Hindlimb muscle (tissue), 1 donor: ENCODE results near the gene MRGPRD. TPM values are rescaled to one million over a fixed set of nuclear protein-coding genes. Genes with fewer than 3 reads are reported as not detected.
A peak's percentile ranks its signal among the peaks of the same experiment; 100 is the strongest.
"Not testable (repeated sequence)": the region's sequence is repeated elsewhere in the genome, so short reads cannot be mapped to it uniquely, and the experiment has no call there.

Experiments
- DNase-seq: peaks from one replicate; pipeline ENCODE4 v3.0.0-alpha.2; 2013
- polyA plus RNA-seq: library from polyadenylated mRNA; unstranded; fragments of 120-200 nt; gene quantifications from one replicate; pipeline ENCODE4 v1.2.1, GENCODE V29; 2013; ENCODE audit not compliant: insufficient read length

The MRGPRD gene
- polyA plus RNA-seq, 1 donor, result not detected

- no peak for DNase-seq
Measured at GRCh38 chr11:69005631-69006368, 25.0 kb upstream of the MRGPRD start.

DNA sequence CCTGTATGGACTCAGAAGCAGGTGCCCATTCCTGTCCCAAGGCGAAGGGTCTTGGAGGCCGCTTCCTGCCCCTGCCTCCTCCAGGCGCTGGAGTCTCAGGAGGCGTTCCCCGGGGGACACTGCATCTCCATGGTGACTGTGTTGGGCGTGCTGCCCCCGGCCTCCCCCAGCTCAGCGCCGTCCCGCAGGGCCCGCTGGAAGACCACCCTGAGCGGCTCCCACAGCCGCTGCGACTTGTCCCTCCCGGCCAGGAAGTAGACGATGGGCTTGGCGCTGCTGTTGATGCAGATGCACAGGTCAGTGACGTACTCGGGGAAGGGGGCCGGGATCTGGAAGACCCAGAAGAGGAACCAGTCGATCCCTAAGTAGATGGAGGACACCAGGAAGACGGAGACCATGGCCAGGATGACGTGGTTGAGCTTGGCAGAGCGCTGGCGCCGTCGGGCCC, 24.4 kb upstream of the MRGPRD start:
- DNase-seq, result no peak

- DNase-seq, result no peak
Measured at GRCh38 chr11:69004411-69005182, 23.8 kb upstream of the MRGPRD start.

DNA sequence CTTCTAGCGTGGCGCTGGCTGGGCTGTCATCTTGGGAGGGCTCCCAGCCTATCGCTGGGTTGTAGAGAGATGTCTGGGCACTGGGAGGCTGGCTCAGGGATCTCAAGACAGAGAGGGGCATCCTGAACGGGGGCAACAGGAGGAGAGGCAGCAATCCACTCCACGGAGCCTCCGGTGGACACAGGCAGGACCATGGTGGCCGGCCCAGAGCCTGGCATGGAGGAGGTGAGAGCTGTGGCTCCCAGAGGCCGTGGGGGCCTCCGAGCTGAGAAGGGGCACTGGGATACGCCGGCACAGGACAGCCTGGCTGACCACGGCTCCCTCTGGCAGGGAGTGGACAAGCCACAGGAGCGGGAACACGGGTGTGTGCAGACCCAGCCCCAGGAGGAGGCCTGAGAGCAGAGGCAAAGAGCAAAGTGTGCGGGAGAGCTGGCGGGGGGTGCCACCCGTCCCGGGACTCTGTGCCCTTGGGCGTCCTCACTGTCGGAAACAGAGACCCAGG, 23.1 kb upstream of the MRGPRD start:
- DNase-seq, result no peak

DNA sequence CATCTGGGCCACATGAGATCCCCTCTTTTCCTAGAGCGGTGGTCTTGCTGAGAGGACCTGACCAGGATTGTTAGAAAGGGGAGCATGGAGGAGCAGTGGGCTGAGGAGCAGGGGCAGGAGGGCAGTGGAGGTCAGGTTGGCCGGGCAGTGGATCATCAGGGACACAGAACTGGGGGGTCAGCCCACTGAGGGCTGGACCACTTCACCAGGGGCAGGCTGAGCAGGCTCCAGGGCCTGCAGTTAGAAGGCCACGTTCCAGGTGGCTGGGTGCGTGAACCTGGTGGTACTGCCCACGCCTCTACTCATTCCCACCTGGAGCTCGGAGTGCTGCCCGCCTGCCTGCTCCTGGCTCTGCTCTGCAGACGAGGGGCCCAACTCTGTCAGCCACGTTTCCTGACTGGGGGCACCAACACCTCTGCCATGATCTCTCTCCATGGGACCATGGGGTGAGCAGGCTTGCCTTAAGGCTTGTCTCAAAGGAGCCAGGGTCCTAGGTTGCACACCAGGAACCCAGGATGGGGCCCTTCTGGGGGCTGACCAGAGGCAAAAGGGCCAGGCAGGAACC, 22.6 kb upstream of the MRGPRD start:
- DNase-seq, result no peak

DNA sequence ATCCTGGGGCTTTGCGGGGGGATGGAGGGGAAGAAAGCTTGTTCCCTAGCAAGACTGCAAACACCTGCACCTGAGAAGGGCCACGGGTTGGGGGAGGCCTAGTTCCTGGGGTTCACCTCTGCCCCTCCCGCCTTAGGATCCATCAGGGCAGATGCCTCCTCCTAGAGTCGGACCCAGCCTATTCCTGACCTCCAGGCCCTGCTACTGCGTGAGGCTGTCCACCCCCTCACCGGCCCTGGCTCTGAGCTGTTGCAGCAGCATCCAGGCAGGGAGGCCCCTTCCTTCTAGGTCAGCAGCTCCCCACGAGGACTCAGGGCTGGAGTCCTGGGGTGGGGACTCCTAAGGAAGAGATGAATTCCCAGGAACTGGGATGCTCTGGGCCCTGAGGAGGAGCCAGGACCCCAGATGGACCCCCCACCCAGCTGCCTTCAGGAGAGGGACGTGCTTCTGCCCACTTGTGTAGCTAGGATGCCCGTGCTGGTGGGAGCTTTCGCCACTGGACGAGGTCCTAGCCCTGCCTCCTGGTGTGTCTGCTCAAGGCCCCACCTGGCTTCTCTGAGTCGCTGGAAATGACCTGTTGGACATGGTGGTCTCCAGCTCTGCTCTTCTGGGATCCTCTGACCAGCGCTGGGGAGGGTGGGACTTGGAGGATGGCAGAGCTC, 21.9 kb upstream of the MRGPRD start:
- DNase-seq, result no peak

DNA sequence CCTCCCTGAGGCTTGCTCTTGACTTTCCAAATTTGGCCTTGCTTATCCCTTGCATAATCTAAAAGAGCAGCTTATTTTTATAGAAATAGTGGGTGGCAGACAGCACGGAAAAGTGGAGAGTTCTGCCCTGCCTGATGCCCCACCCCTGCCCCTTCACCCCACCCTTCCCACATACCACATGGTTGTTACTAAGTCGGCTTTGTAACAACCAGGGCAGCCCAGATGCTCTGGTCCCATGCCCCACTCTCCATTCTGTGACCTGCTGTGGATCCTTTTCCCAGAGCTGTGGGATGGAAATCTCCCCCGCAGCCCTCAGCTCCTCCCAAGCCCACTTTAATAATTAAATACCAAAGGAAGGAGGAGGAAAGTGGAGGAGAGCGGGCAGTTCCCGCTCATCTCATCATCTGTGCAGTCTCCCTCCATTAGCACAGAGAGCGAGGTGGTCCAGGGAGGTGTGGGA, 21.4 kb upstream of the MRGPRD start:
- DNase-seq, result no peak

DNA sequence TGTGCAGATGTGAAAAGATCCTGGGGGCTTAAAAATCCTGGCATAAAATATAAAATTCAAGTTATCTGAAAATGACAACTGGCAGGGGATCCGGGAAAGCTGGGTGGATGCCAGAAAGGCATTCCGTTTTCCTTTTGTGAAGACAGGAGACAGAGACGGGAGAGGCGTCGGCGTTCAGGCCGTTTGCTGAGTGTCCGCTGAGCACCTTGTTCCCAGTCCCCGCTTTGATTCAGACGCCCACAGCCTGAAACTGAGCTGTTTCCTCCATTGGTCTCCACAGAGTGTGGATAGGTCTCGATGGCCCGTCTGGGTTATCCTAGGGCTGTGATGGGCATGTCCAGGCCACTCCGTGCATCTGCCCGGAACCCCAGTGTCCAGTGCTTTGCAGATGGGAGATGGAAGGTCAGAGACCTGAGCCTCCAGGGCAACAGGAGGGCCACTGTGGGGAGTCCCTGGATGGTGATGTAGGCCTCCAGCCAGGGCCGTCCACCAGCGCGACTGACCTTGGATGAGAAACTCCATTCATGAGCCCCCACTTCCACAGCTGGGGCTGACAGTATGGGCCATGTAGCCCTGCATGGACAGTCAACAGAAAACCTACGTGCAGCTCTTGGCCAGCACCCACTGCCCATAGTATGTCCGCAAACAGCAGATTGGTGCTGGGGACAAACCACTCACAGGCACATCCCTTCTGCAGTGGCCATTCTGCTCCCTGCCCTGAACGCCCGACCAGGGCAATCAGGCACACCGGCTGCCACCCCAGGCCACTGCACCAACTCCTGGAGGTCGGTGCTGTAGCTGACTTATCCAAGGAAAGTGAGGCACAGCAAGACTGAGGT, 20.7 kb upstream of the MRGPRD start:
- DNase-seq, result no peak

DNA sequence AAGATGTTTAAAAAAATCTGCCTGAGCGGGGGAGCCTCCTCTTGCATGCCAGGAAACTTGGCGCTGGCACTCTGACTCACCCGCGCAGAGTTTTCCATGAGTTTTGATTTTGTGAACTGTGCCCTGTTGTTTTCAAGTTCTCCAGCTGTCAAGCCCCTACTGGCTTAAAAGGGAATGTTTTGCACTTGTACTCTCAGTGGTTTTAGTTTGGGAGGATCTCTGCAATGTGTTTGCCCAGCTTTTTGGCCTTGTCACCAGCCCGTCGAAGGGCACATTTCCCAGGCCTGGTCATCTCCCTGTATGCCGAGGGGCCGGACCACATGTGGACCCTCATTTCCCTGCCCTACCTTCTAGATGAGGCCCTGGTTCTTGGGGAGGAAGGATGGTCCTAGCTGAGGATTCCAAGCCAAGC, 20.1 kb upstream of the MRGPRD start:
- DNase-seq, result peak; percentile 80

- no peak for DNase-seq
Measured at GRCh38 chr11:69000391-69000790, 19.6 kb upstream of the MRGPRD start.

GRCh38 chr11:68999748-69000355, 19.1 kb upstream of the MRGPRD start:
- not testable (repeated sequence) for DNase-seq

DNA sequence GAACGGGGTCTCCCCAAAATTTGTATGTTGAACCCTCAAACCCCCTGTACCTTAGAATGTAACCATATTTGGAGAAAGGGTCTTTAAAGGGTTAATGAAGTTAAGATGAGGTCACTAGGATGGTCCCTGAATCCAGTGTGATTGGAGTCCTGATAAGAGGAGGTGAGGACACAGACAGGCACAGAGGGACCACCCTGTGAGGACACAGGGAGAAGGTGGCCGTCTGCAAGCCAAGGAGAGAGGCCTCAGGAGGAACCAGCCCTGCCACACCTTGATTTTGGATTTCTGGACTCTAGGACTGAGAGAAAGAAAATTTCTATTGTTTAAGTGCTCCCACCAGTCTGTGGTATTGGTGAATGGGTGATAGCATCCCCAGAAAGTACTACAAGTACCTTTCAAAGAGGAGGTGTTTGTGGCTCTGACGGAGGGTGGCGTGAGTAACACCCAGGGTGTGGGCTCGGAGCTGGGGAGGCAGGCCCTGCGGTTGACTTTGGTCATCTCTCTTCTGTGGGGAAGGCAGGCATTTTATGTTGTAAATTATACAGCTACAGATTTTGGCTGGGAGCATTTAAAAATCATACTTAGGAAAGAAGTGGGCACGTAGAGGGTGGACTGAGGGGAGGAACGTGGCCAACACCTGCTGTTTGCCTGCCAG, 18.4 kb upstream of the MRGPRD start:
- DNase-seq, result no peak

GRCh38 chr11:68998390-68998911, 17.7 kb upstream of the MRGPRD start:
- no peak for DNase-seq

- DNase-seq, result no peak
Measured at GRCh38 chr11:68997995-68998348, 17.2 kb upstream of the MRGPRD start.

GRCh38 chr11:68997124-68997994, 16.6 kb upstream of the MRGPRD start:
- DNase-seq, result no peak

DNA sequence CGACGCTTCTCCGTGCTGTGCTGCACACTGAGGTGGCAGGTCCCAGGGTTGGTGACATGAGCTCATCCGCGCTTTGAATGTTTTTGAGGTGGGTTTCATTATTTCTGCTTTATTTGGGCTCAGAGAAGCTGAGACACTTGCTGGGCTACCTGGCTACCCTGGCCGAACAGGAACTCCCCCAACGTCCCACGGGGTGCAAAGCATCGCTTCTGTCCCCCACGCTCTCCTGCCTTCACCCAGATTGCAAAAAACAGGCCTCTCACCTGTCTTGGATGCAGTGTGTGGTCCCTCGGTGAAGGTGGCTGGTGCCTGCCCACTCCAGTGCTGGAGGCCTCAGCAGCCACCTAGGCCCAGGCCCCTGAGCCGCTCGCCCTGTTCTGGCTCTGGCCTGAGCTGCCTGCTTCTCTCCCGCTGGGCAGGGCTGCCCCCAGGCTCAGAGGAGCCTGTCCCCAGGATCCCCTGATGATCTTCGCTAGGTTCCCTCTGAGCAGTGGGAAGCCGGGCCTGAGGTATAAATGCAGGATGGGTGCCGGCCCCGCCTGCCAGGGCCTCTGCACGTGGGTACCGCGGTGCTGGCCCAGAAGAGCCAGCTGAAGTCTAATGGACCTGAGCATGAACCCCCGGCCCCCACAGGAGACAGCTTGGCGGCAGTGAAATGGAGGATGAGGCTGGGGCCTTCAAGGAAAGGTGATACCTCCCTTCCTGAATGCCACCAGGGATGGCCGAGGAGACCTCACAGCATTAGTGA, 15.8 kb upstream of the MRGPRD start:
- no peak for DNase-seq

GRCh38 chr11:68994894-68995285, 14.1 kb upstream of the MRGPRD start:
- no peak for DNase-seq

DNA sequence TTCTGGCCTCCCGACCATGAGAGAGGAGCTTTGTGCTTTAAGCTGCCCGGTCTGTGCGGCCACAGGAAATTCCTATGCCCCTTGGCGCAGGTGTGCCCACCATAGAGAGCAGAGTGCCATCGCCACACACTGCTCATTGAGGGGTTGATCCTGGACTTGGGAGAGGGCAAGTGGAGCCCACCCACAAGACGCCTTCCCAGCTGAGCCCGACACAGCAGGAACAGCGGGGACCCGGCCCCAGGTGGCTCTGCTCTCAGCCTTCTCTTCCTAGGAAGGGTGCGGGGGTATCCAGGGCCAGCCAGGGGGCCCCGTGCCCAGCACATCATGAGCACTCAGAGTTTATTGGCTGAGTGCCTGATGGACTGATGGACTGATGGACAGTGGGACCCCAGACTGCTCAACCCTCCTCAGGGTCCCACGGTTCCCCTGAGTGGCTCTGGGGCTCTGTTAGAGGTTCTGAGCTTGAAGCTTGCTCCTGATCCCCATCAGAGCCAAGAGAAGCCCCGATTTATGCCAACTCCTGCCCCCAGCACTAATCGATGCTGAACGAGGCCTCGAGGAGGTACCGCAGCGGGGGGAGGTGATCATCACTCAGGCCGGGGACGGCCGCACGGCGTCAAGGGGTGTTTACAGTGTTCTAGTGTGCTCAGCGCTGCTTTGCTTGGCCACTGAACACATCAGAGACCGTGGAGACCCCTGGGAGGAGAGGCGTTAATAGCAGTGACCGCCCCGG, 13.5 kb upstream of the MRGPRD start:
- DNase-seq, result no peak
